Endometrial microvascular endothelial cells (primary cell): ENCODE data around the gene ATG4A. TPM values are rescaled to one million over a fixed set of nuclear protein-coding genes. Genes with fewer than 3 reads are reported as not detected.

Experiments
- in situ Hi-C: cut with HindIII; loops from 2 replicates; pipeline ENCODE4 v1.10.0; 2017; ENCODE audit warnings: low sequenced_read_pairs, low pct_unique_long_range_greater_than_20kb; ENCODE audit errors: inconsistent ontology term
- total RNA-seq: library from RNA; depleted of rRNA; stranded (reverse); fragments of >200 nt; gene quantifications from one replicate; pipeline ENCODE4 v1.2.3, GENCODE V29; 2015; ENCODE audit errors: inconsistent ontology term

ATG4A gene
- total RNA-seq, 1 donor from 2014 or later, result 87.9 TPM

DNA sequence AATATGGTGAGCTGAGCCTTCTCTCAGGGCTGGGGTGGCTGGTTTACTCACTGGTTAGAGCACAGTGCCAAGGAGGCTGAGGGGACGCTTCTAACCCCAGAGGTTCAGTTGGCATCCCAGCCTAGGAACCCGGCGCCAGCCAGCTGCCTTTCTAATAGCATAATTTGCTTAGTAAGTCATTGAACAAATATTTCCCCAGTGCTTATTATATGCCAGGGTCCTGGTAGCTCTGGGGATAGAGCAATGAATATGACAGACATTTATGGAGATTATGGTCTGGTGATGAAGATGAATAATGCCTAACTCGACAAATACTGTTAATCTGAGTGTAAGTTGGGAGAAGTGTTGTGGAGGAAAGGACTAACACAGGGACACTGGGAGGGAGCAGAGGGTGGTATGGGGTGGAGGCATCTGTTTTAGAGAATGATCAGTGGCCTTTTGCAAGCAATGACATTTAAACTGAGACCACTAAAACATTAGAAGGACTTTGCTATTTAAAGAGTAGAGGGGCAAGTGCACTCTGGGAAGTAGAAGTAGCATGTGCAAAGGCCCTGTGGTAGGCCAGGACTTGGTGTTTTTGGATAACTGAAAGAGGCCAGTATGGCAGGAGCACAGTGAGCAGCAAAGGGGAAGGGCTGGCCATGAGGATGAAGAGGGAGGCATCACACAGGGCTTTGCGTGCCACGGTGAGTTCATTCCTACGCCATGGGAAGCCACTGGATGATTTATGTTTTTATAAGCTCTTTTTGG is 71.9 kb downstream of the ATG4A start:
- in situ Hi-C loops, result no loop called here

DNA sequence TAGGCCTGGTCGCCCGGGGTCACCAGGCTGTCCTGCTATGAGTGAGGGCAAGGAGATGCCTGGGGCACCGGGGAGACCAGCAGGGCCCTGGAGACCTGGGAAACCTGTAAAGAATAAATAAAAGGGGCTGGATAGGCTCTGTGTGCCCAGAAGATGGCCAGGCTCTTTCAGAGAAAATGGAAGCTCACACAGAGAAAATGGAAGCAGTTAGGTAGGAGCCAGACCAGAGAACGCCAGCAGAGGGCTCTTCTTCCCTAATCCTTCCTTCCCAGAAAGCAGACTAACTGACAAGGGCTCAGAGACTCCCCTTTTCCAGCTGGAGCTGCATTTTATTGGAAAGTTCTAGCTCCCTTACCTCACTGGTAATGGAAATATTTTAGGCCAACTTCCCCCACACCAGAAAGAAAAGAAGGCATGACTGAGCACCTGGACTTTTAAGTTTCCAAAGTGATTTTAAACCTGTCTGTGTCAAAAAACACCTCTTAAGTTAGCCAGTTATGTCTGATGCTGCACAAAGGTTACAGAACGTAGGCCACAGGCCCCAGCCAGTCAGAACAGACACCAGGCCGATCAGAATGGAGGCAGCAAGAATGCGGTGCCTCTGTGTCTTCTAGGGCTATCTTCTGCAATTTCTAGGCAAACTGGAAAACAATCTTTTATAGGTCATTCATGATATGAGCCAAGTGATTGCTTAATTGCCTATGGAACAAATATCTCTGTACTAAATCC is 74.0 kb downstream of the ATG4A start:
- in situ Hi-C loops, result no loop called here

DNA sequence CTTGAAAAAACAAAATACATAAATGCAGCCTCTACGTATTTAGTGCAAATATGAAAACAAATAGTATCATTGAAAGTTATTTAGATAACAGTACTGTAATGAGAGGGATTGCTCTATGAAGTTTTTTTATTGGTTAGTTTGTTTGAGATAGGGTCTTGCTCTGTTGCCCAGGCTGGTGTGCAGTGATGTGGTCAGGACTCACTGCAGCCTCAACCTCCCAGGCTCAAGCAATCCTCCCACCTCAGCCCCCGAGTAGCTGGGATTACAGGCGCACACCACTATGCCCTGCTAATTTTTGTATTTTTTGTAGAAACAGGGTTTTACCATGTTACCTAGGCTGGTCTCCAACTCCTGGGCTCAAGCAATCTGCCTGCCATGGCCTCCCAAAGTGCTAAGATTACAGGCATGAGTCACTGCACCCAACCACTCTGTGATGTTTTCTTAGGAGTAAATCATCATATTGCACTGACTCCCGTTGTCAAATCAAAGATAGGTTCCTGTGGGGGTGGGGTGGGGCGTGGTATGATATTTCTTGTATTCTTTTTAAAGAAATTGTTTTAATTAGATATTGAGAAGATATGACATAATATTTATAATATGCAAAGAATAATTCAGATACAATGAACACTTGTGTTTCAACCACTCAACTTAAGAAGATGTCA is 75.8 kb downstream of the ATG4A start:
- in situ Hi-C loops, result no loop called here

DNA sequence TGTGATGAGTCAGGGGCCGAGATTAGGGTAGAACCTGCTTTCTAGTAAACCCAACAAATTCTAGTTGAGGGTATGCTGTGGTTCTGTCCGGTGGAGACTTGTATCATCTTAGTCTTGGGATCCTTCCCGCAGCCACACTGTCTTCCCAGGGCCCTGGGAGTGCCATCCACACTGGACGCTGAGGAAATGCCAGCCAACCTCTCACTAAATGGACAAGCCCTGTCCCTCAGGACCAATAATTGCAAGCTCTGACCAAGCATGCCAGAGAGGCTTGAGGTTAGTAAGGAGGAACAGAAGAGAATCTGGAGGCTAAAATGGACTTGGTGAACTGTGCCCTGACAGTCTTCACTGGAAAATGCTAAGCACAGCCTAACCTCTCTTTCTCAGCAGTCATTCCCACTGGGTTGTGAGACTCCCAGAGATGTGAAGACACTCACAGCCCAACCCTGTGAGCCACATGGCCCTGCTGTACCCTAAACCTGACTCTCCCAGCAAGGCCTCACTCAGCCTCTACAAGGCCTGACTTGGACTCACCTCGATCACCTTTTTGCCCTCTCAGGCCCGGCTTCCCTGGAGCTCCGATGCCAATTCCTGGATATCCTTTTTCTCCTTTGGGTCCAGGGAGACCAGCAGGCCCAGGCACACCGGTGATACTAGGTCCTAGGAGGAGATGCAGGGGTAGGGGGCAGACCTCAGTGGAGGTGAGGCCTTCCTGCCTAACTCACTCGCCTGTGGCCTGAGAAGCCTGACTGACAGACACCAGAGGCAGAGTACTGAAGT is 77.6 kb downstream of the ATG4A start:
- in situ Hi-C loops, result no loop called here

DNA sequence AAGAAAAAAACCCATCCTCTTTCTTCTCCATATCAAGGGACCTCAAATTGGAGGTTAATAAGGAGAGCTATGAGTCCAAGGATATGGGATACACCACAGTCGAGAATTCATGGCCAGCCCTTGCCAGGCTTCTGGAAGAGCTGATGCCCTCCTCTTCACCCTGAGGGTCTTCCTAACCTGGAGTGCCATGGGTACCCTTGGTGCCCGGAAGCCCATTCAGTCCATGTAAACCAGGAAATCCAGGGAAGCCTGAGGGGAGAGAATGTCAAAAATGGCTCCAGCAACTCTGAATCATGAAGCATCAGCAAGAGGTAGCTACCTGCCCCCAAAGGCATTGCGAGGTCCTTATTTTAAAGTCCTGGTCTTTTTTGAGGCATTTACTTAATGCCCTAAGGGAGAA is 78.2 kb downstream of the ATG4A start:
- in situ Hi-C loops, result no loop called here

DNA sequence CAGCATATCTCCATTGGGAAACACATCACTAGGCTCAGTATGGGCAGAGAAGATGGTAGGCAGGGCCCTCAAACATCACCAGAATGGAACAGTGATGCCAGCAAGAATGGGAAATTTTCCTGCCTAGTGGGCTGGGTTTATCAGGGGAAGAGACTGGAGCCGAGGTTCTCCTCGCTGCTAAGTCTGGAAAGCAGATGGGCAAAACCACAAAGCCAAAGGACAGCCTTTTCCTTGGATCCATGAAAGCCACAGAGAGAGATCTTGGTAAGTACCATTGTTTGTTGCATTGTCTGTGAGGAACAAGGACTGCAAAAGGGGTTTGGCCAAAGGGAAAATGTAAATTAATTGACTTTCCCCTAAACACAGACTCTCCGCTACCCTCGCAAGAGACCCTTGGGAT is 80.1 kb downstream of the ATG4A start:
- in situ Hi-C loops, result no loop called here

DNA sequence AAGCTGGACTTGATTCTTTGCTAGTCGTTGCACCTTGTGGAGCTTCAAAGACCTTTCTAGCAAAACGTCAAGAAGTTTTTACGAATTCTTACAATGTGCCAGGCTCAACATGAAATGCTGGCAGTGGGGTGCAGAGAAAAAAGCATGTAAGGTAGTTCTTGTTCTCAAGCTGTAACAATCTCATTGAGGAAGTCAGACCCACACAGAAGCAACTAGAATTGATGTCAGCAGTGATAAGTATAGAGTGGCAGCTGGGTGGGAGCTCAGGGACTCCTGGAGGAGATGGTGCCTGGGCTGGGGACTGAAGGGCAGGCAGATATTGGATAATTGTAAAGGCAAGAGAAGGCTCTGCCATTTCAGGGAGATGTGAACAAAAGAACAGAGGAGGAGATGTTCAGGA is 82.3 kb downstream of the ATG4A start:
- in situ Hi-C loops, result no loop called here

DNA sequence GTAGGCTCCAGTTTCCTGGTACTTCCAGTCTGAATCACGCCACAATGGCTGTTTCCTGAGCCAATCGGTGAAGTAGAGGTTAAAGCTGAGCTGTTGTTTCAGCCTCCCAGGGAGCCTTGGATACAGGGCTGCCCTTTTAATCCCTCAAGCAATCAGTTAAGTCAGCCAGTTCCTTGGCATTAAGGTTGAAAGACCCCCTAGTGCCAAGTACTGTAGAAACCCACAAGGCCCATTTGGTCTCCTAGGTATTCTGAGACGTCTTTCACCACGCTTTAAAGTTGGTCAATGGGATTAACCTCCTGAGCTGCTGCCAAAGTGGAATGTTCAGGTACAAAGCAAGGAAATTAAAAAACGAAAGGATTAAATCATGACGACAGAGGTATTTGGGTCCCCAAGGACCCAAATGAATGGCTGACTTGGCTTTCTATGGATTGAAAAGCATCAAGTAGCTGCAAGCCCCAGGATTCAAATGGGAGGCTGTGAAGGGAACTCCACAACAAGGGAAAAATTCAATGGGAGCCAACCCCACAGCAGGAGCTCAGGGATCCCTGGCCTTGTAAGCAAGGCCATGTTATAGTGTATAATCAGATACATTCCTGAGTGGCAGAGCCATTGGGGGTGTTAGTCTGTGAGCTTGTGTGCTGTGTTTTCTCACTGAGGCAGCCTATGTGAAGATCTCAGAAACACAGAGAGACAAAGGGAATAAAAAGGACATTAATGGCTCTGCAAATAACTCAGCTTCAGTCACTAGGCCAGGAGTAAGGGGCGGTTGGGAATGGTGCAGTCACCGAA is 86.0 kb downstream of the ATG4A start:
- in situ Hi-C loops, result no loop called here

DNA sequence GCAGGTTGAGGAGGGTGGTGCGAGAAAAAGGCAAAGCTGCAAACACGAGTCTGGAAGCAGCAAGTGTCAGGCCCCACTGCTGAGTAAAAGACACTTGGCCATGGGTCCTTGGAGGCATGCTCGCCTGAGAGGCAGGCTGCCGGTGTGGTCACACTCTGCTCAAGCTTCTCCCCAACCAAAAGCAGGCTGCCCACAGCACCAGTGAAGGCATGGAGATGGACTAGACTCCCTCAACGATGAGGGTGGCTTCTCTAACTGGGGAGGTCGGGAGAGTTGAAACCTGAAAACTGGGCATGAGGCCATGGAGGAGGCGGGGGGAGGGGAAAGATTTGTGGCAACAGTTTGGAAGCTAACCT is 86.5 kb downstream of the ATG4A start:
- in situ Hi-C loops, result no loop called here

DNA sequence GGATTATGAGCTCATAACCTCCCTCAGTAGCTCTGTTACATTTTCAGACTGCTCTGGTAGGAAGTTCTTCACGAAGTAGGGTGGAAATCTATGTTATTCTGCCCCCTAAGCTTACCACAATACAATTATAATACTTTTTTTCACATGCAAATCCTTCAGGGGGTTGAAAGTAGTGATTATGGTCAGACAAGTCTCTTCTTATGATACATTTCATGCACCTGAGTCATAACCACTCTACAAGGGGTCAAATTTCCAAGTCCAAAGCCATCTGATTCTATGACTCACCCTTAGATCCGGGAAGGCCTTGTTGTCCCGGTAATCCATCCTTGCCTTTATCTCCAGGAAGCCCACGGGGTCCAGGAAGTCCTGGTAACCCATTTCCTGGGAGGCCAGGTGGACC is 95.2 kb downstream of the ATG4A start:
- in situ Hi-C loops, result no loop called here

DNA sequence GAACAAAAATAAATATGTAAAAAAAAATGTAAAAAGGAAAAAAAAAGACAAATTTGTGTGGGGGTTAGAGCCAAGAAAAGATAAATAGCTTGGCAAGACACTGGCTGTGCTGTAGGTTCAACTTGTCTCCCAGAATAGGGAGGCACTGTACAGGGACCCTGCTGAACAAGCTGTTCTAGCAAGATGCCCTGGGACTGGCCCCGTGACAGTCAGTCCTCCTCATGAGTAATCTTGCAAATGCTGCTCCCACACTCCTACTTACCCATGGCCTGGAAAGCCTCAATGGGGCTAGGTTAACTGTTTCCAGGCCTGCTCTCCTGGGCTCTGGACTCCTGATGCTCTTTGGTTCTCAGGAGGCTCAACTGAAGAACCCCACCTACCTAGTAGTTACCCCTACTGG is 106.8 kb downstream of the ATG4A start:
- in situ Hi-C loops, result no loop called here

DNA sequence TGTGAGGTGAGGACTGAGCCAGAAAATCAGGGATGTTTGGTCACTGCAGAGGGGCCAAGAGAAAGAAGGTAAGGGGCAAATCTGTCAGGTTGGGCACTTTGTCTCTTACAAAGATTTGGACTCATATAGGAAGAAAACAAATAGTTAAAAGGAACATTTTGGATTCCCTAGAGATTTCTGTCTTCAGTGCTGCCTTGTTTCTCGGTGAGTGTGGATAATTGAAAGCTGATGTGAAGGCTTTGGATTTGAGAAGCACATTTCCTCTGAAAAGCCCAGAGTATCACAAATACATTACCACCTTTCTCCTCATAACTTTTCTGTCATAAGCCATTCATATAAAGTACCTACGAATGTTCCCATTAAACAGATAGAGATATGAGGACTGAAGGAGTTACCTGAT is 107.5 kb downstream of the ATG4A start:
- in situ Hi-C loops, result no loop called here

DNA sequence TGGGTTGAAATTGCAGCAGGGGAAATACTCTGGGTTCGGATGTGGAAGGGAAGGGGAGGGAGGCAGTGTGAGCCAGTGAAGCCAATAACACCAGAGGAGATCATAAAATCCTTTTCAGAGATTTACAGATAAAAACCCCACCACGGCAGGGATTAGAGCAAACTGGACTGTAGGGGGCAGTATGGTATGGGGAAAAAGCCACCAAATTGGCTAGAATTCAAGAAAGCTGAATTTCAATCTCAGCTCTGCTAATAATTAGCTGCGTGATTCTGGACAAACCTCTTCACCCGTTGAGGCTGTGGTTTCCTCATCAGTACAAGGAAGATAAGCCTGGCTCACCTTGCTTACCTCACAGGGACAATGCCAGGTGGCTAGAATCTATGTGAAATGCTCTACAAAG is 108.1 kb downstream of the ATG4A start:
- in situ Hi-C loops, result no loop called here

DNA sequence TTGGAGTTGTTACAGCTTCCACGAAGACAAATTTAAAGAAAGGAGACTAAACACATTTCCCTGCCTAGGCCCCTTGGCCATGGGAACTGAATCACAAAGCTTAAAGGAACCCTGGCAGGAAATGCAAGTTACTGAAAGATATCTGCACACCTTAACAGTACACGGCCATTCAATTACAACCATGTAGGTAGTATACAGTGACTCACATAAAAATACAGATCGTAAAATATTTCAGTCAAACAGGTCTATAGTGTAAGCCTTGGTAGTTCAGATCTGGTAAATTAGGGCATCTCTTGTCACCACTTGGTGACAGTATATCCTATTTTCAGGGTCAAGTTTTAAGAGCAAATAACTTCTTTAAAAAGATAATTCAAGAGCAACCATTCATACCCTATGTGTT is 112.0 kb downstream of the ATG4A start:
- in situ Hi-C loops, result no loop called here

Other genes starting within 250 kb of the ATG4A start
- not detected for gene TEX13B, start 109.4 kb upstream of the ATG4A start, total RNA-seq
- gene VSIG1, start 46.7 kb upstream of the ATG4A start, total RNA-seq, result 8.0 TPM
- 156 TPM for gene PSMD10, start 236 bp upstream of the ATG4A start, total RNA-seq